MM.1S (cell line): ENCODE data around the gene GUF1.

Experiments used
- DNase-seq: peaks from one replicate; pipeline ENCODE4 v3.0.0-alpha.2; 2015
- H2AFZ ChIP-seq: fragments of 300-600 bp; sonication (generic); 2 replicates; pipeline ENCODE4 v1.6.0; 2016; ENCODE audit warnings: antibody characterized with exemption, low read length
- H3F3A ChIP-seq: fragments of 300-600 bp; sonication (generic); 2 replicates; pipeline ENCODE4 v1.6.1; 2016; ENCODE audit warnings: mild to moderate bottlenecking, antibody characterized with exemption, low read length, moderate library complexity, mixed read lengths; ENCODE audit not compliant: insufficient read depth
- H3K27ac ChIP-seq: fragments of 300-600 bp; sonication (generic); 2 replicates; pipeline ENCODE4 v1.5.1; 2016; ENCODE audit warnings: mild to moderate bottlenecking, low read length
- H3K27me3 ChIP-seq: fragments of 300-600 bp; sonication (generic); replicated peaks from 2 replicates; pipeline ENCODE4 v1.6.0; 2016; ENCODE audit warnings: low read length; ENCODE audit not compliant: insufficient read depth
- H3K36me3 ChIP-seq: fragments of 300-600 bp; sonication (generic); replicated peaks from 2 replicates; pipeline ENCODE4 v1.6.1; 2016; ENCODE audit warnings: mild to moderate bottlenecking, low read length, mixed read lengths; ENCODE audit not compliant: insufficient read depth
- H3K4me1 ChIP-seq: fragments of 300-600 bp; sonication (generic); 2 replicates; pipeline ENCODE4 v1.6.1; 2016; ENCODE audit warnings: low read length, mixed read lengths
- H3K4me2 ChIP-seq: fragments of 300-600 bp; sonication (generic); 2 replicates; pipeline ENCODE4 v1.6.0; 2016; ENCODE audit warnings: low read depth, low read length
- H3K4me3 ChIP-seq: fragments of 300-600 bp; sonication (generic); 2 replicates; pipeline ENCODE4 v1.5.1; 2016; ENCODE audit warnings: low read length, mixed read lengths
- H3K79me2 ChIP-seq: fragments of 300-600 bp; sonication (generic); 2 replicates; pipeline ENCODE4 v1.6.1; 2016; ENCODE audit warnings: mixed run types, low read length, mixed read lengths
- H3K9ac ChIP-seq: fragments of 300-600 bp; sonication (generic); 2 replicates; pipeline ENCODE4 v1.6.1; 2016; ENCODE audit warnings: low read length, mixed read lengths
- H3K9me2 ChIP-seq: fragments of 300-600 bp; sonication (generic); replicated peaks from 2 replicates; pipeline ENCODE4 v1.6.1; 2016; ENCODE audit warnings: mild to moderate bottlenecking, low read length, mixed read lengths; ENCODE audit not compliant: insufficient read depth
- H3K9me3 ChIP-seq: fragments of 300-600 bp; sonication (generic); replicated peaks from 2 replicates; pipeline ENCODE4 v1.6.1; 2016; ENCODE audit warnings: mild to moderate bottlenecking, low read length, mixed read lengths; ENCODE audit not compliant: insufficient read depth
- H4K20me1 ChIP-seq: fragments of 300-600 bp; sonication (generic); 2 replicates; pipeline ENCODE4 v1.6.1; 2016; ENCODE audit warnings: mild to moderate bottlenecking, low read length, moderate library complexity, mixed read lengths; ENCODE audit not compliant: insufficient read depth
- CTCF ChIP-seq: fragments of 300-600 bp; sonication (generic); IDR thresholded peaks from 2 replicates; pipeline ENCODE4 v1.5.1; 2016; ENCODE audit warnings: antibody characterized with exemption, low read length, mixed read lengths
- EZH2 ChIP-seq: fragments of 300-600 bp; sonication (generic); optimal IDR thresholded peaks from 2 replicates; pipeline ENCODE3; 2017; ENCODE audit warnings: low read depth, mild to moderate bottlenecking, antibody characterized with exemption, low read length, mixed read lengths
- EZH2phosphoT487 ChIP-seq: fragments of 300-600 bp; sonication (generic); IDR thresholded peaks from 2 replicates; pipeline ENCODE4 v1.6.1; 2018; ENCODE audit warnings: antibody characterized with exemption, low read length

GUF1 gene

GRCh38 chr4:44678094-44679041, at the start of gene GUF1:
Gene GUF1, plus strand, starts transcription at chr4:44678420. Its CDS starts 203 bp downstream, at chr4:44678623.
- peak within 1 kb of the TSS; percentile 87 for H3K4me2 ChIP-seq
- no peaks in the 10 kb centered on the region for H4K20me1 ChIP-seq
- DNase-seq: peak; percentile 97
- H3K27me3 ChIP-seq: no peaks in the 10 kb centered on the region
- H3K36me3 ChIP-seq: peaks cover 5% of the 10 kb centered on the region; the same call in 1 of the 2 replicates
- peak within 1 kb of the TSS; percentile 92 for H3K9ac ChIP-seq
- H3F3A ChIP-seq: no peaks in the 10 kb centered on the region
- peaks cover 40% of the 10 kb centered on the region for H3K79me2 ChIP-seq
- H3K27ac ChIP-seq: peak within 1 kb of the TSS; percentile 84
- H3K4me1 ChIP-seq: peaks cover 15% of the 10 kb centered on the region; the same call in 1 of the 2 replicates
- peak within 1 kb of the TSS; percentile 89 for H3K4me3 ChIP-seq
- no peaks in the 10 kb centered on the region for H3K9me2 ChIP-seq
- no peaks in the 10 kb centered on the region for H3K9me3 ChIP-seq
- peak within 1 kb of the TSS; percentile 98 for H2AFZ ChIP-seq
- no peak; the same call in 1 of the 2 replicates for TF ChIP-seq CTCF

- H3K4me1 ChIP-seq: no peaks in the 10 kb centered on the region
Measured at GRCh38 chr4:44629280-44629866, 48.8 kb upstream of the GUF1 start.

GRCh38 chr4:44632089-44632488, 46.1 kb upstream of the GUF1 start:
- no peak overlapping the region for H3K4me3 ChIP-seq
- no peak overlapping the region for H3K27ac ChIP-seq
- H2AFZ ChIP-seq: no peak overlapping the region
- H3K27me3 ChIP-seq: no peaks in the 10 kb centered on the region
- H3K4me1 ChIP-seq: no peaks in the 10 kb centered on the region
- no peak overlapping the region for H3K4me2 ChIP-seq
- no peaks in the 10 kb centered on the region for H3K9me3 ChIP-seq
- no peak overlapping the region for H3K9ac ChIP-seq
- no peaks in the 10 kb centered on the region for H3K36me3 ChIP-seq
- H3K9me2 ChIP-seq: no peaks in the 10 kb centered on the region
- H4K20me1 ChIP-seq: no peaks in the 10 kb centered on the region
- no peak for DNase-seq
- H3K79me2 ChIP-seq: no peaks in the 10 kb centered on the region
- H3F3A ChIP-seq: no peaks in the 10 kb centered on the region
- TF ChIP-seq CTCF: peak; percentile 20; the same call in 1 of the 2 replicates
- no peak for TF ChIP-seq EZH2phosphoT487

More at GRCh38 chr4:44629280-44629866, 48.8 kb upstream of the GUF1 start:
- Histone ChIP-seq H2AFZ (no peak overlapping the region), H3K27me3 (no peaks in the 10 kb centered on the region), H3K36me3 (no peaks in the 10 kb centered on the region), H3K79me2 (no peaks in the 10 kb centered on the region), H3K4me2 (no peak overlapping the region), H3K27ac (no peak overlapping the region), H3F3A (no peaks in the 10 kb centered on the region), H3K4me3 (no peak overlapping the region), H4K20me1 (no peaks in the 10 kb centered on the region), H3K9me2 (no peaks in the 10 kb centered on the region), H3K9ac (no peak overlapping the region), H3K9me3 (no peaks in the 10 kb centered on the region)
- DNase-seq: peak; percentile 61
- TF ChIP-seq CTCF: peak; percentile 51
- no peak for TF ChIP-seq EZH2phosphoT487
- no peak for TF ChIP-seq EZH2
